Skin epidermis (tissue), 12 donors: Measurements from ENCODE around the gene MYLK.

ENCODE experiments used
- H3K27ac ChIP-seq, 21 experiments: fragments of 200-600 bp; sonication (generic) in 11 of 21; one replicate each; pipeline ENCODE4 v1.5.0; 2020; ENCODE audit warnings: mild to moderate bottlenecking in 3 of 21, inconsistent platforms in 2 of 21, moderate library complexity in 2 of 21
- H3K4me3 ChIP-seq, 7 experiments: fragments of 200-600 bp; sonication (generic) in 2 of 7; one replicate each; pipeline ENCODE4 v1.5.0; 2020; ENCODE audit warnings: inconsistent platforms in 2 of 7, mild to moderate bottlenecking in 2 of 7, moderate library complexity in 1 of 7

MYLK gene

GRCh38 chr3:123837858-123838257, 46.3 kb downstream of the MYLK start:
- no peak overlapping the region for H3K27ac ChIP-seq
- no peak overlapping the region for H3K4me3 ChIP-seq

GRCh38 chr3:123834631-123835030, 49.5 kb downstream of the MYLK start:
- H3K4me3 ChIP-seq = no peak overlapping the region

GRCh38 chr3:123833398-123833785, 50.7 kb downstream of the MYLK start:
- no peak overlapping the region for H3K27ac ChIP-seq
- H3K4me3 ChIP-seq = no peak overlapping the region

More at GRCh38 chr3:123834631-123835030, 49.5 kb downstream of the MYLK start:
- peak overlapping the region in 1 of 21 experiments; percentile 5 for H3K27ac ChIP-seq

GRCh38 chr3:123832692-123833397, 51.3 kb downstream of the MYLK start:
- H3K4me3 ChIP-seq = no peak overlapping the region
- no peak overlapping the region for H3K27ac ChIP-seq

- no peak overlapping the region for H3K4me3 ChIP-seq
- no peak overlapping the region for H3K27ac ChIP-seq
Measured at GRCh38 chr3:123831420-123831819, 52.7 kb downstream of the MYLK start.

GRCh38 chr3:123821920-123822319, 62.2 kb downstream of the MYLK start:
- H3K4me3 ChIP-seq = no peak overlapping the region
- no peak overlapping the region for H3K27ac ChIP-seq

GRCh38 chr3:123819949-123820348, 64.2 kb downstream of the MYLK start:
- Histone ChIP-seq H3K27ac (no peak overlapping the region), H3K4me3 (no peak overlapping the region)

GRCh38 chr3:123818921-123819429, 65.2 kb downstream of the MYLK start:
- H3K4me3 ChIP-seq = no peak overlapping the region
- peak overlapping the region in 1 of 21 experiments; percentile 31 for H3K27ac ChIP-seq

- no peak overlapping the region for H3K4me3 ChIP-seq
- H3K27ac ChIP-seq = peak overlapping the region in 2 of 21 experiments; percentile 12 to 79
Measured at GRCh38 chr3:123818324-123818920, 65.7 kb downstream of the MYLK start.

GRCh38 chr3:123817413-123817812, 66.7 kb downstream of the MYLK start:
- H3K4me3 ChIP-seq = no peak overlapping the region
- peak overlapping the region in 11 of 21 experiments; percentile 8 to 79 (median 45) for H3K27ac ChIP-seq

GRCh38 chr3:123816673-123817207, 67.4 kb downstream of the MYLK start:
- Histone ChIP-seq H3K4me3 (no peak overlapping the region), H3K27ac (peak overlapping the region in 11 of 21 experiments; percentile 4 to 79 (median 47))

GRCh38 chr3:123815981-123816380, 68.2 kb downstream of the MYLK start:
- H3K4me3 ChIP-seq = no peak overlapping the region
- H3K27ac ChIP-seq = peak overlapping the region in 7 of 21 experiments; percentile 1 to 76 (median 47)

- H3K4me3 ChIP-seq = no peak overlapping the region
- H3K27ac ChIP-seq = peak overlapping the region in 3 of 21 experiments; percentile 18 to 44 (median 25)
Measured at GRCh38 chr3:123813876-123814275, 70.3 kb downstream of the MYLK start.

- Histone ChIP-seq H3K27ac (peak overlapping the region in 3 of 21 experiments; percentile 29 to 61 (median 50)), H3K4me3 (no peak overlapping the region)
Measured at GRCh38 chr3:123809597-123809996, 74.5 kb downstream of the MYLK start.

GRCh38 chr3:123808812-123809211, 75.3 kb downstream of the MYLK start:
- Histone ChIP-seq H3K27ac (peak overlapping the region in 2 of 21 experiments; percentile 11 to 12), H3K4me3 (no peak overlapping the region)

- Histone ChIP-seq H3K4me3 (no peak overlapping the region), H3K27ac (peak overlapping the region in 1 of 21 experiments; percentile 15)
Measured at GRCh38 chr3:123807820-123808219, 76.3 kb downstream of the MYLK start.

GRCh38 chr3:123805504-123805903, 78.6 kb downstream of the MYLK start:
- Histone ChIP-seq H3K27ac (no peak overlapping the region), H3K4me3 (no peak overlapping the region)

GRCh38 chr3:123805101-123805500, 79.0 kb downstream of the MYLK start:
- no peak overlapping the region for H3K27ac ChIP-seq
- no peak overlapping the region for H3K4me3 ChIP-seq

- H3K4me3 ChIP-seq = no peak overlapping the region
- H3K27ac ChIP-seq = no peak overlapping the region
Measured at GRCh38 chr3:123804676-123805075, 79.5 kb downstream of the MYLK start.

GRCh38 chr3:123803521-123803920, 80.6 kb downstream of the MYLK start:
- H3K27ac ChIP-seq = no peak overlapping the region
- no peak overlapping the region for H3K4me3 ChIP-seq
